Measurements from ENCODE around the gene IFNAR2. TPM values are rescaled to one million over a fixed set of nuclear protein-coding genes. Genes with fewer than 3 reads are reported as not detected.
A peak's percentile ranks its signal among the peaks of the same experiment; 100 is the strongest.
"Not testable (repeated sequence)": the region's sequence is repeated elsewhere in the genome, so short reads cannot be mapped to it uniquely, and the experiment has no call there.

IFNAR2 gene
- total and polyA plus RNA-seq, 3 experiments from 2014 or later: 23.4 to 85.3 (median 26.4) TPM

DNA sequence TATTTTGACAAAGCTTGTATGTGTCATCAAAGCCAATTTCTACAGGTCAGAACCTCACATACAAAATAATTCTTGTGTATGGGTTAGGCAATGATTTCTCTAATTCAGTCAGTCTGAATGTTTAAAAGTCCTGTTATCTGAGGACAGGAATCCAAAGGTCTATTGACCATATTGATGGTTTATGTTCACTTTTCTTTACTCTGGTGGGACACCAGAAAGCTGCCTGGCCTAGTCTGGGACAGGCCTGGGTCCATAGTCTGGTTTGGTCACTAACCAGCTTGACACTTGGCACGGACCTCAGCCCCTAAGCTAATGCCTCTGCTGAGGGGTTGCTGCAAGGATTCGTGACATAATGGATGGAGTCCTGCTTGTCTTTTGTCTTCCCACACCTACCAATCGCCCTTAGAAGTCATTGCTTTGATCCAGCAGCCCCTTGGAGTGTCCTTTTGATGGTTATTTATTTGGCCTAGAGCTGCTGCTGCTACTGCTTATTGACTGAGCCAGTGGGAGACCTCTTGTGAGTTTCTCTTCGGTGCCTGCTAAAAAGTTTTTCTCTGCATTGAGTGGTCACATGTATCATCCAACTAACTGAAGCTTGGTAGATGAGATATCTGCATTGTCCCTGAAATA lies 15.7 kb downstream of the IFNAR2 start:
- Mint-ChIP-seq H3K4me3 (peak overlapping the region in 5 of 7 donors; percentile 1 to 77 (median 64)), H3K9me3 (no peaks in the 10 kb centered on the region), H3K4me1 (peaks cover 74 to 89% (median 86%) of the 10 kb centered on the region in 3 donors), H3K36me3 (peaks cover 13 to 78% (median 34%) of the 10 kb centered on the region in 3 donors), H3K27me3 (no peaks in the 10 kb centered on the region), H3K27ac (peak overlapping the region; percentile 61 to 94 (median 87))
- H3K36me3 ChIP-seq (ENCODE audit: insufficient read depth, low read length): peaks cover 48% of the 10 kb centered on the region
- H3K9me3 ChIP-seq (ENCODE audit: low read length): no peaks in the 10 kb centered on the region
- no peak overlapping the region for H3K4me3 ChIP-seq (ENCODE audit: low read length)
- no peaks in the 10 kb centered on the region for H3K27me3 ChIP-seq (ENCODE audit: insufficient read depth, low read length, poor library complexity, severe bottlenecking)
- DNase-seq: no peak
- CTCF ChIA-PET: interaction anchor here (1.3 kb wide), 1 partner anchor 116 kb away, joined by 4 read pairs; no protein-coding TSS in a partner anchor
- POLR2A ChIA-PET: no interaction called here
- peaks cover 75% of the 10 kb centered on the region for H3K4me1 ChIP-seq (ENCODE audit: insufficient read depth, low read length)
- H3K27ac ChIP-seq (ENCODE audit: low read depth, low read length): no peak overlapping the region

GRCh38 chr21:33246506-33246905 lies 16.8 kb downstream of the IFNAR2 start:
- Histone ChIP-seq H3K4me1 (ENCODE audit: insufficient read depth, low read length) (peaks cover 64% of the 10 kb centered on the region), H3K9me3 (ENCODE audit: low read length) (no peaks in the 10 kb centered on the region), H3K4me3 (ENCODE audit: low read length) (no peak overlapping the region), H3K27ac (ENCODE audit: low read depth, low read length) (no peak overlapping the region), H3K36me3 (ENCODE audit: insufficient read depth, low read length) (peaks cover 56% of the 10 kb centered on the region), H3K27me3 (ENCODE audit: insufficient read depth, low read length, poor library complexity, severe bottlenecking) (no peaks in the 10 kb centered on the region)
- H3K4me1 Mint-ChIP-seq: peaks cover 67 to 88% (median 79%) of the 10 kb centered on the region in 3 donors
- peaks cover 20 to 88% (median 42%) of the 10 kb centered on the region in 3 donors for H3K36me3 Mint-ChIP-seq
- CTCF ChIA-PET: no interaction called here
- peak overlapping the region; percentile 1 to 76 (median 38) for H3K27ac Mint-ChIP-seq
- H3K27me3 Mint-ChIP-seq: no peaks in the 10 kb centered on the region
- H3K4me3 Mint-ChIP-seq: no peak overlapping the region
- H3K9me3 Mint-ChIP-seq: no peaks in the 10 kb centered on the region
- POLR2A ChIA-PET: no interaction called here
- no peak for DNase-seq

DNA sequence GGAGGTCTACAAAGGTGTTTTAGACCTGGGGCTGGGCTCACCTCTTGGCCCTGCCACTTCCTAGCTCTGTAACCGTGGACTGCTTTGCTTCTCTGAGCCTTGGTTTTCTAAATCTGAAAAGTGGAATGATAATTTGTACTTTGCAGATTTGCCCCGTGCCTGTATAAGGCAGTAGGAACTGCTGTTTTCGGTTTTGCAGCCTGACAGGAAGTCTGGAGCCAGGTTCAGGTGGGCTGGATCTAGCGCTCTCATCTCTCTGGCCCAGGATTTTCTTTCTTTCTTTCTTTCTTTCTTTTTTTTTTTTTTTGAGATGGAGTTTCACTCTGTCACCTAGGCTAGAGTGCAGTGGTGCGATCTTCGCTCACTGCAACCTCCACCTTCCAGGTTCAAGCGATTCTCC lies 17.2 kb downstream of the IFNAR2 start:
- CTCF ChIA-PET: no interaction called here
- Mint-ChIP-seq H3K27me3 (no peaks in the 10 kb centered on the region), H3K36me3 (peaks cover 21 to 89% (median 41%) of the 10 kb centered on the region in 3 donors), H3K27ac (peak overlapping the region; percentile 11 to 61 (median 38)), H3K9me3 (no peaks in the 10 kb centered on the region), H3K4me1 (peaks cover 63 to 85% (median 75%) of the 10 kb centered on the region in 3 donors), H3K4me3 (no peak overlapping the region)
- POLR2A ChIA-PET: no interaction called here
- Histone ChIP-seq H3K27me3 (ENCODE audit: insufficient read depth, low read length, poor library complexity, severe bottlenecking) (no peaks in the 10 kb centered on the region), H3K9me3 (ENCODE audit: low read length) (no peaks in the 10 kb centered on the region), H3K36me3 (ENCODE audit: insufficient read depth, low read length) (peaks cover 57% of the 10 kb centered on the region), H3K27ac (ENCODE audit: low read depth, low read length) (no peak overlapping the region), H3K4me3 (ENCODE audit: low read length) (no peak overlapping the region), H3K4me1 (ENCODE audit: insufficient read depth, low read length) (peaks cover 59% of the 10 kb centered on the region)
- no peak for DNase-seq

DNA sequence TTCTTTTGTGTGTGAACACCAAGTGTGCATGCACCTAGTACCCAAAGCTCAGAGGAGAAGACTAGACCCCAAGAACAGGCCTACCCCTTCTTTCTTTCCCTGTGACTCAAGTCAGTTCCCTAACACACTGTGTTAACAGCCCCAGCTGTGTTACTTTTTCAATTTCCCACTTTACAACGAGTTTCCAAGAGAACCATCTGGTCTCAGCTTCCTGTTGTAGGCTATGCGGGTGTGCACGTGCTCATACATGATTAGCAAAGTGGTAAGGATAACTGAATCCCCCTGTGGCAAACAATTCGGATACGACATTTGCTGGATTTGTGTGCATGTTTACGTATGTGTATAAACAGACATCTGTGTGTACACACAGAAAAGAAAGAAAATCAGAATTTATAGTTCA lies 17.9 kb downstream of the IFNAR2 start:
- no peaks in the 10 kb centered on the region for H3K27me3 ChIP-seq (ENCODE audit: insufficient read depth, low read length, poor library complexity, severe bottlenecking)
- peaks cover 61 to 82% (median 73%) of the 10 kb centered on the region in 3 donors for H3K4me1 Mint-ChIP-seq
- no peaks in the 10 kb centered on the region for H3K9me3 ChIP-seq (ENCODE audit: low read length)
- H3K27me3 Mint-ChIP-seq: no peaks in the 10 kb centered on the region
- DNase-seq: no peak
- H3K36me3 ChIP-seq (ENCODE audit: insufficient read depth, low read length): peaks cover 63% of the 10 kb centered on the region
- CTCF ChIA-PET: no interaction called here
- no peak overlapping the region for H3K4me3 ChIP-seq (ENCODE audit: low read length)
- H3K36me3 Mint-ChIP-seq: peaks cover 21 to 91% (median 43%) of the 10 kb centered on the region in 3 donors
- no peaks in the 10 kb centered on the region for H3K9me3 Mint-ChIP-seq
- POLR2A ChIA-PET: no interaction called here
- peaks cover 56% of the 10 kb centered on the region for H3K4me1 ChIP-seq (ENCODE audit: insufficient read depth, low read length)
- H3K27ac ChIP-seq (ENCODE audit: low read depth, low read length): no peak overlapping the region
- peak overlapping the region; percentile 34 to 94 (median 56) for H3K27ac Mint-ChIP-seq
- H3K4me3 Mint-ChIP-seq: peak overlapping the region in 1 of 7 donors; percentile 21

DNA sequence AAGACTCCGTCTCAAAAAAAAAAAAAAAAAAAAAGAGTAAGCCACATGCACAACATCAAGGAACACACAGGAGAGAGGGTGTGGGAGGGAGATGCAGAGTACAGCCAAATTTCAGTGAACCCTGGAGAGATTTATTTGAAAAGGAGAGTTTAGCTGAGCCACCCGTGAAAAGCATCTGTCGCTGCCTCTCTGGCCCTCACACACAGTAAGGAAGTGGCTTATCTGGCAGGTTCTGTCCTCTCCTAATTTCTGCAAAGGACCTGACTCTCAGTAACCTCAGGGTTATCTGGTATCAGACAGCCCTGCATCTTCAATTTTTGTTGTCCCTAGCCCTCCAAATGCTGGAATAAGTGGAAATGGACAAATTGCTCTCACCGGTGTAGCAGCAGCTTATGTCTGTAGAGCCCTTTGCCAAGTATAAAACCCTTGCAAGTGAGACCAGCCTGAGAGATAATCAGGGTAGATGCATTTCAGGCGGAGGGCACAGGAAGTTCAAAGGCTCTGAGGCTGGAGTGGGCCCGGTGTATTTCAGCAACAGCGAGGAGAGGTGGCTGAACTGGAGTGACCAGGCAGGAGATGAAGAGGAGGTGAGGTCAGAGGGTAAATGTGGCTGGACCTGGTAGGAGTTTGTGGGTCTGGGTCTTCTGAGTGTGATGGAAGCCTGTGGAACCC lies 19.7 kb downstream of the IFNAR2 start:
- H3K4me1 Mint-ChIP-seq: peaks cover 48 to 72% (median 63%) of the 10 kb centered on the region in 3 donors
- Histone ChIP-seq H3K27me3 (ENCODE audit: insufficient read depth, low read length, poor library complexity, severe bottlenecking) (no peaks in the 10 kb centered on the region), H3K4me1 (ENCODE audit: insufficient read depth, low read length) (peaks cover 41% of the 10 kb centered on the region), H3K36me3 (ENCODE audit: insufficient read depth, low read length) (peaks cover 79% of the 10 kb centered on the region), H3K4me3 (ENCODE audit: low read length) (no peak overlapping the region), H3K9me3 (ENCODE audit: low read length) (no peaks in the 10 kb centered on the region), H3K27ac (ENCODE audit: low read depth, low read length) (no peak overlapping the region)
- ChIA-PET CTCF (interaction anchor here (0.7 kb wide), 1 partner anchor 476 kb away, joined by 3 read pairs; no protein-coding TSS in a partner anchor), POLR2A (interaction anchor here (0.7 to 1.5 kb wide), 3 partner anchors 10 to 18 kb away, joined by 3 to 9 read pairs (median 5); no protein-coding TSS in a partner anchor)
- no peak for DNase-seq
- H3K27me3 Mint-ChIP-seq: no peaks in the 10 kb centered on the region
- peak overlapping the region; percentile 13 to 94 (median 79) for H3K27ac Mint-ChIP-seq
- H3K9me3 Mint-ChIP-seq: no peaks in the 10 kb centered on the region
- H3K36me3 Mint-ChIP-seq: peaks cover 21 to 97% (median 54%) of the 10 kb centered on the region in 3 donors
- peak overlapping the region in 2 of 7 donors; percentile 6 to 48 for H3K4me3 Mint-ChIP-seq

GRCh38 chr21:33251119-33251518 lies 21.4 kb downstream of the IFNAR2 start:
- no peaks in the 10 kb centered on the region for H3K9me3 Mint-ChIP-seq
- ChIA-PET POLR2A (no interaction called here), CTCF (no interaction called here)
- H3K27ac ChIP-seq (ENCODE audit: low read depth, low read length): no peak overlapping the region
- peak overlapping the region in 5 of 8 donors; percentile 5 to 97 (median 38) for H3K27ac Mint-ChIP-seq
- peaks cover 24 to 99% (median 52%) of the 10 kb centered on the region in 3 donors for H3K36me3 Mint-ChIP-seq
- no peaks in the 10 kb centered on the region for H3K27me3 ChIP-seq (ENCODE audit: insufficient read depth, low read length, poor library complexity, severe bottlenecking)
- peaks cover 78% of the 10 kb centered on the region for H3K36me3 ChIP-seq (ENCODE audit: insufficient read depth, low read length)
- no peak overlapping the region for H3K4me3 Mint-ChIP-seq
- no peak for DNase-seq
- peaks cover 47 to 73% (median 64%) of the 10 kb centered on the region in 3 donors for H3K4me1 Mint-ChIP-seq
- no peaks in the 10 kb centered on the region for H3K9me3 ChIP-seq (ENCODE audit: low read length)
- no peaks in the 10 kb centered on the region for H3K27me3 Mint-ChIP-seq
- peaks cover 30% of the 10 kb centered on the region for H3K4me1 ChIP-seq (ENCODE audit: insufficient read depth, low read length)
- no peak overlapping the region for H3K4me3 ChIP-seq (ENCODE audit: low read length)

GRCh38 chr21:33253382-33253781 lies 23.6 kb downstream of the IFNAR2 start:
- H3K4me3 Mint-ChIP-seq; H3K27ac ChIP-seq (ENCODE audit: low read depth, low read length); H3K4me3 ChIP-seq (ENCODE audit: low read length); H3K27me3 Mint-ChIP-seq; DNase-seq; H3K27me3 ChIP-seq (ENCODE audit: insufficient read depth, low read length, poor library complexity, severe bottlenecking); POLR2A ChIA-PET; H3K9me3 Mint-ChIP-seq; CTCF ChIA-PET; H3K9me3 ChIP-seq (ENCODE audit: low read length): not testable (repeated sequence)
- Histone ChIP-seq H3K4me1 (ENCODE audit: insufficient read depth, low read length) (peaks cover 13% of the 10 kb centered on the region), H3K36me3 (ENCODE audit: insufficient read depth, low read length) (peaks cover 81% of the 10 kb centered on the region)
- peaks cover 34 to 99% (median 54%) of the 10 kb centered on the region in 3 donors for H3K36me3 Mint-ChIP-seq
- H3K27ac Mint-ChIP-seq: peak overlapping the region in 5 of 8 donors; percentile 42 to 89 (median 76)
- peaks cover 35 to 64% (median 55%) of the 10 kb centered on the region in 3 donors for H3K4me1 Mint-ChIP-seq

GRCh38 chr21:33254766-33255165 lies 25.0 kb downstream of the IFNAR2 start:
- H3K9me3 ChIP-seq (ENCODE audit: low read length): no peaks in the 10 kb centered on the region
- H3K9me3 Mint-ChIP-seq: peaks cover 0 to 4% (median 0%) of the 10 kb centered on the region in 5 donors

More at GRCh38 chr21:33254766-33255165, 25.0 kb downstream of the IFNAR2 start:
- no peaks in the 10 kb centered on the region for H3K27me3 ChIP-seq (ENCODE audit: insufficient read depth, low read length, poor library complexity, severe bottlenecking)
- no peak overlapping the region for H3K27ac ChIP-seq (ENCODE audit: low read depth, low read length)
- Mint-ChIP-seq H3K27ac (peak overlapping the region in 6 of 8 donors; percentile 10 to 86 (median 42)), H3K4me1 (peaks cover 37 to 64% (median 56%) of the 10 kb centered on the region in 3 donors), H3K36me3 (peaks cover 38 to 98% (median 48%) of the 10 kb centered on the region in 3 donors), H3K27me3 (no peaks in the 10 kb centered on the region), H3K4me3 (no peak overlapping the region)
- peaks cover 68% of the 10 kb centered on the region for H3K36me3 ChIP-seq (ENCODE audit: insufficient read depth, low read length)
- peaks cover 4% of the 10 kb centered on the region for H3K4me1 ChIP-seq (ENCODE audit: insufficient read depth, low read length)
- POLR2A ChIA-PET: no interaction called here
- DNase-seq: no peak
- H3K4me3 ChIP-seq (ENCODE audit: low read length): no peak overlapping the region
- CTCF ChIA-PET: interaction anchor here (0.9 kb wide), 1 partner anchor 100 kb away, joined by 3 read pairs; no protein-coding TSS in a partner anchor
